ENCODE measurements around the gene PEX7.

Gene PEX7

DNA sequence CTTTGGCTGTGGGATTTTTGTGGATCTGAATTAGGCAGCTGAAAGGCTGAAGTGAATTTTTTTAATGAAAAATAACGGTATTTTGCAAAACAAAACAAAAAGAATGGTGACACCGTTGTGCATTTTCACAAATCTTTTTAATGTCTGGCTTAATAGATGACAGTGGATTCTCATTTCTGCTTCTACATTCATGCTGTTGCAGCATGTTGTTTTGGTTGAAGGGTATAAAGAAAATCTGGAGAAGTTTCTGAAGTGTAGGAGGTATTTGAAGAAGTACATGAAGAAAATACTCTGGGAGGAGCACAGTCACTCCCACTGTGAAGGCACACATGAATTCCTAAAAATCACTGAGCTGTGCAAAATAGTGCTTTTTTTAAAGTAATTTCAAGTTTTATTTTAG is 27.0 kb upstream of the PEX7 start:
- DNase-seq (ENCODE audit: low read depth in 1 of 2, low spot score in 1 of 2) = no peak
- Histone ChIP-seq H3K27me3 (ENCODE audit: insufficient read depth, poor library complexity, severe bottlenecking) (no peaks in the 10 kb centered on the region), H3K4me3 (replicated peaks; ENCODE audit: insufficient read depth, low read length) (no peak overlapping the region), H3K27ac (replicated peaks) (no peak overlapping the region)
- no peak for TF ChIP-seq POLR2AphosphoS5 (IDR thresholded peaks at IDR 0.05; ENCODE audit: low read depth)
- TF ChIP-seq GABPA (IDR thresholded peaks at IDR 0.05; ENCODE audit: low read depth) = no peak
- TF ChIP-seq SPI1 (IDR thresholded peaks at IDR 0.05; ENCODE audit: borderline replicate concordance, low read depth) = no peak
- TF ChIP-seq, protein P1, sequence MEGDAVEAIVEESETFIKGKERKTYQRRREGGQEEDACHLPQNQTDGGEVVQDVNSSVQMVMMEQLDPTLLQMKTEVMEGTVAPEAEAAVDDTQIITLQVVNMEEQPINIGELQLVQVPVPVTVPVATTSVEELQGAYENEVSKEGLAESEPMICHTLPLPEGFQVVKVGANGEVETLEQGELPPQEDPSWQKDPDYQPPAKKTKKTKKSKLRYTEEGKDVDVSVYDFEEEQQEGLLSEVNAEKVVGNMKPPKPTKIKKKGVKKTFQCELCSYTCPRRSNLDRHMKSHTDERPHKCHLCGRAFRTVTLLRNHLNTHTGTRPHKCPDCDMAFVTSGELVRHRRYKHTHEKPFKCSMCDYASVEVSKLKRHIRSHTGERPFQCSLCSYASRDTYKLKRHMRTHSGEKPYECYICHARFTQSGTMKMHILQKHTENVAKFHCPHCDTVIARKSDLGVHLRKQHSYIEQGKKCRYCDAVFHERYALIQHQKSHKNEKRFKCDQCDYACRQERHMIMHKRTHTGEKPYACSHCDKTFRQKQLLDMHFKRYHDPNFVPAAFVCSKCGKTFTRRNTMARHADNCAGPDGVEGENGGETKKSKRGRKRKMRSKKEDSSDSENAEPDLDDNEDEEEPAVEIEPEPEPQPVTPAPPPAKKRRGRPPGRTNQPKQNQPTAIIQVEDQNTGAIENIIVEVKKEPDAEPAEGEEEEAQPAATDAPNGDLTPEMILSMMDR (IDR thresholded peaks at IDR 0.05; ENCODE audit: insufficient read depth, low read length) = no peak
- TF ChIP-seq, protein P2, sequence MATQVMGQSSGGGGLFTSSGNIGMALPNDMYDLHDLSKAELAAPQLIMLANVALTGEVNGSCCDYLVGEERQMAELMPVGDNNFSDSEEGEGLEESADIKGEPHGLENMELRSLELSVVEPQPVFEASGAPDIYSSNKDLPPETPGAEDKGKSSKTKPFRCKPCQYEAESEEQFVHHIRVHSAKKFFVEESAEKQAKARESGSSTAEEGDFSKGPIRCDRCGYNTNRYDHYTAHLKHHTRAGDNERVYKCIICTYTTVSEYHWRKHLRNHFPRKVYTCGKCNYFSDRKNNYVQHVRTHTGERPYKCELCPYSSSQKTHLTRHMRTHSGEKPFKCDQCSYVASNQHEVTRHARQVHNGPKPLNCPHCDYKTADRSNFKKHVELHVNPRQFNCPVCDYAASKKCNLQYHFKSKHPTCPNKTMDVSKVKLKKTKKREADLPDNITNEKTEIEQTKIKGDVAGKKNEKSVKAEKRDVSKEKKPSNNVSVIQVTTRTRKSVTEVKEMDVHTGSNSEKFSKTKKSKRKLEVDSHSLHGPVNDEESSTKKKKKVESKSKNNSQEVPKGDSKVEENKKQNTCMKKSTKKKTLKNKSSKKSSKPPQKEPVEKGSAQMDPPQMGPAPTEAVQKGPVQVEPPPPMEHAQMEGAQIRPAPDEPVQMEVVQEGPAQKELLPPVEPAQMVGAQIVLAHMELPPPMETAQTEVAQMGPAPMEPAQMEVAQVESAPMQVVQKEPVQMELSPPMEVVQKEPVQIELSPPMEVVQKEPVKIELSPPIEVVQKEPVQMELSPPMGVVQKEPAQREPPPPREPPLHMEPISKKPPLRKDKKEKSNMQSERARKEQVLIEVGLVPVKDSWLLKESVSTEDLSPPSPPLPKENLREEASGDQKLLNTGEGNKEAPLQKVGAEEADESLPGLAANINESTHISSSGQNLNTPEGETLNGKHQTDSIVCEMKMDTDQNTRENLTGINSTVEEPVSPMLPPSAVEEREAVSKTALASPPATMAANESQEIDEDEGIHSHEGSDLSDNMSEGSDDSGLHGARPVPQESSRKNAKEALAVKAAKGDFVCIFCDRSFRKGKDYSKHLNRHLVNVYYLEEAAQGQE (IDR thresholded peaks at IDR 0.05; ENCODE audit: insufficient replicate concordance, low read depth) = no peak

DNA sequence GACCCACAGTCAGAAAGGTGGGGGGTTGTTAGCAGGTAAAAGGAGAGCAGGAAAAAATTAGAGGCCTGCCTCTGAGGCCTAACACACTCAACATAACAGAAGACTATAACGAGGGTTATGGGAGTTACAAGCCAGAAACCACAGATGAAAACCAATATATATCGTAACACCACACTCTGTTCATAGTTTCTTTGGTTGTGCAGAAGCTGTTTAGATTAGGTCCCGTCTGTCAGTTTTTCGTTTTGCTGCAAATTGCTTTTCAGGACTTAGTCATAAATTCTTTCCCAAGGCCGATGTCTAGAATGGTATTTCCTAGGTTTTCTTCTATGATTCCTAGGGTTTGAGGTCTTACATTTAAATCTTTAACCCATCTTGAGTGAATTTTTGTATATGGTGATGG is 26.4 kb upstream of the PEX7 start:
- no peak overlapping the region for H3K4me3 ChIP-seq (replicated peaks; ENCODE audit: insufficient read depth, low read length)
- DNase-seq (ENCODE audit: low read depth in 1 of 2, low spot score in 1 of 2) = no peak

DNA sequence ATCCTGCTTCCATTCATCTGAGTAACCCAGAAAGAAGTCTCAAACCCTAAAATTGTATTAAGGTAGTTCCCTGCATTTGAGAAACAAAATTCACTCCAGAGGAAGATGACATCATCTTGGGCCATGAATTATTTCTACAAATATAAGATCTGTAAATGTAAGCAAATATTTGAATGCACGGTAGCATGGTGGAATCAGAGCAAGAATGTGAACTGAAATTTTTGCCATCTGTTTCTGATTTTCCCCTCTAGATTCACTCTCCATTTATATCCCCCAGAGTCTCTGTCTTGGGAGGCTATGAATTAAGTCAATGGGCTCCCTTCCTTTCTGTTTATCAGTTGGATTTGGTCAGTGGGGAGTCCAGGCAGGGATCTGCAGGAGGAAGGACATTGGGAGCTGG is 24.3 kb upstream of the PEX7 start:
- no peak for DNase-seq (ENCODE audit: low read depth in 1 of 2, low spot score in 1 of 2)
- TF ChIP-seq, protein P1 (IDR thresholded peaks at IDR 0.05; ENCODE audit: insufficient read depth, low read length) = no peak
- no peak for TF ChIP-seq SPI1 (IDR thresholded peaks at IDR 0.05; ENCODE audit: borderline replicate concordance, low read depth)
- H3K27me3 ChIP-seq (ENCODE audit: insufficient read depth, poor library complexity, severe bottlenecking) = no peaks in the 10 kb centered on the region
- H3K4me3 ChIP-seq (replicated peaks; ENCODE audit: insufficient read depth, low read length) = no peak overlapping the region
- no peak overlapping the region for H3K27ac ChIP-seq (replicated peaks)

More for the DNA sequence above, 26.4 kb upstream of the PEX7 start:
- TF ChIP-seq, protein P2 (IDR thresholded peaks at IDR 0.05; ENCODE audit: insufficient replicate concordance, low read depth) = no peak
- TF ChIP-seq GABPA (IDR thresholded peaks at IDR 0.05; ENCODE audit: low read depth) (no peak), POLR2AphosphoS5 (IDR thresholded peaks at IDR 0.05; ENCODE audit: low read depth) (no peak)
- H3K27ac ChIP-seq (replicated peaks) = no peak overlapping the region
- no peaks in the 10 kb centered on the region for H3K27me3 ChIP-seq (ENCODE audit: insufficient read depth, poor library complexity, severe bottlenecking)

- TF ChIP-seq SPI1 (IDR thresholded peaks at IDR 0.05; ENCODE audit: borderline replicate concordance, low read depth) = no peak
- TF ChIP-seq, protein P1 (IDR thresholded peaks at IDR 0.05; ENCODE audit: insufficient read depth, low read length) = no peak
- TF ChIP-seq, protein P2 (IDR thresholded peaks at IDR 0.05; ENCODE audit: insufficient replicate concordance, low read depth) = no peak
- TF ChIP-seq POLR2AphosphoS5 (IDR thresholded peaks at IDR 0.05; ENCODE audit: low read depth) = no peak
- no peak for DNase-seq (ENCODE audit: low read depth in 1 of 2, low spot score in 1 of 2)
- Histone ChIP-seq H3K27ac (replicated peaks) (no peak overlapping the region), H3K27me3 (ENCODE audit: insufficient read depth, poor library complexity, severe bottlenecking) (no peaks in the 10 kb centered on the region), H3K4me3 (replicated peaks; ENCODE audit: insufficient read depth, low read length) (no peak overlapping the region)
These were observed 20.8 kb upstream of the PEX7 start for GRCh38 chr6:136801581-136801980.
